ENCODE data around the gene ORM1. TPM values are rescaled to one million over a fixed set of nuclear protein-coding genes. Genes with fewer than 3 reads are reported as not detected.
A peak's percentile ranks its signal among the peaks of the same experiment; 100 is the strongest.

Gene ORM1
- total and polyA plus RNA-seq, 4 donors: 22.4 to 1,249 (median 184) TPM

- WGBS, 2 donors: 60 to 68% methylated on average over 8 of the region's 8 CpGs
- DNase-seq: no peak
- Histone ChIP-seq H3K9ac (ENCODE audit: insufficient read depth in 1 of 2, low read length in 2 of 2) (no peak overlapping the region), H3K4me3 (no peak overlapping the region), H3K27ac (ENCODE audit: low read depth in 1 of 2, low read length in 1 of 2) (no peak overlapping the region), H3K4me1 (ENCODE audit: control insufficient read depth in 5 of 5, insufficient read depth in 5 of 5, low read length in 5 of 5) (no peaks in the 10 kb centered on the region), H3K27me3 (ENCODE audit: control insufficient read depth in 3 of 3, insufficient read depth in 3 of 3, low read length in 2 of 3) (no peaks in the 10 kb centered on the region), H3K36me3 (ENCODE audit: control insufficient read depth in 4 of 4, insufficient read depth in 4 of 4, low read length in 4 of 4) (no peaks in the 10 kb centered on the region), H3K9me3 (ENCODE audit: control insufficient read depth in 4 of 4, insufficient read depth in 3 of 4, low read length in 3 of 4) (no peaks in the 10 kb centered on the region)
- no peak for TF ChIP-seq CTCF (IDR thresholded peaks at IDR 0.05; ENCODE audit: control extremely low read depth, extremely low read depth)
- ATAC-seq (ENCODE audit: insufficient read depth, low FRiP score): no peak
Measured at GRCh38 chr9:114315723-114316363, 7.1 kb upstream of the ORM1 start.

DNA sequence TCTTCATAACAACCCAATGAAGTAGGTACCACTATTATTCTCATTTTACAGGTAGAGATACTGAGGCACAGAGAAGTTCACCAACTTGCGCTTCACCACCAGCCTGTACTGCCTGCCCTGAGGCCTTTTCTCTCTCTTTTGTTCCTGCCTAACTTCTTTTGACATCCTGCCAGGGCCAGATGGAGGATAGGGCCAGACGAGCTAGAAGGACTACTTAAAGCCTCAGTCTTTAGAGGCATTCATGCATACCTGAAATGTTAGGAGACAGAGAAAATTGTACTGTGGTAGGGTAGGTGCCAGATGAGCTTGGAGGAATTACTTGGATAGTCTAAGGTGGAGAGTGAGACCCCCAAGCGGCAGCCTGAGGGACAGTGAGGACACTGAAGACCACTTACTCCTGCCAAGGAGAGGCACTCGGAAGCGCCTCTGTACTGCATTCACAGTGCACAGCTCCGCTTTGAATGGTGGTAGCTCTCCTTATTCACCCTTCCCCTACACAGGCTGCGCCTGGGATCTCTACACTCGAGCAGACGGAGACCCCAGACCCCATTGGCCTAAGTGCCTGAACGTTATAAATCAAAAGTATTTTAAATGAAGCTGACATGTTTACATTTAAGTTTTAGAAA, 6.2 kb upstream of the ORM1 start:
- Histone ChIP-seq H3K27me3 (ENCODE audit: control insufficient read depth in 3 of 3, insufficient read depth in 3 of 3, low read length in 2 of 3) (no peaks in the 10 kb centered on the region), H3K27ac (ENCODE audit: low read depth in 1 of 2, low read length in 1 of 2) (no peak overlapping the region), H3K4me1 (ENCODE audit: control insufficient read depth in 5 of 5, insufficient read depth in 5 of 5, low read length in 5 of 5) (no peaks in the 10 kb centered on the region), H3K4me3 (no peak overlapping the region), H3K9me3 (ENCODE audit: control insufficient read depth in 4 of 4, insufficient read depth in 3 of 4, low read length in 3 of 4) (no peaks in the 10 kb centered on the region), H3K9ac (ENCODE audit: insufficient read depth in 1 of 2, low read length in 2 of 2) (no peak overlapping the region), H3K36me3 (ENCODE audit: control insufficient read depth in 4 of 4, insufficient read depth in 4 of 4, low read length in 4 of 4) (no peaks in the 10 kb centered on the region)
- TF ChIP-seq CTCF (IDR thresholded peaks at IDR 0.05; ENCODE audit: control extremely low read depth, extremely low read depth): no peak
- no peak for ATAC-seq (ENCODE audit: insufficient read depth, low FRiP score)
- DNase-seq: peak in 2 of 3 donors; percentile 31 to 44
- 70 to 81% methylated on average over 10 of the region's 10 CpGs for WGBS, 2 donors

DNA sequence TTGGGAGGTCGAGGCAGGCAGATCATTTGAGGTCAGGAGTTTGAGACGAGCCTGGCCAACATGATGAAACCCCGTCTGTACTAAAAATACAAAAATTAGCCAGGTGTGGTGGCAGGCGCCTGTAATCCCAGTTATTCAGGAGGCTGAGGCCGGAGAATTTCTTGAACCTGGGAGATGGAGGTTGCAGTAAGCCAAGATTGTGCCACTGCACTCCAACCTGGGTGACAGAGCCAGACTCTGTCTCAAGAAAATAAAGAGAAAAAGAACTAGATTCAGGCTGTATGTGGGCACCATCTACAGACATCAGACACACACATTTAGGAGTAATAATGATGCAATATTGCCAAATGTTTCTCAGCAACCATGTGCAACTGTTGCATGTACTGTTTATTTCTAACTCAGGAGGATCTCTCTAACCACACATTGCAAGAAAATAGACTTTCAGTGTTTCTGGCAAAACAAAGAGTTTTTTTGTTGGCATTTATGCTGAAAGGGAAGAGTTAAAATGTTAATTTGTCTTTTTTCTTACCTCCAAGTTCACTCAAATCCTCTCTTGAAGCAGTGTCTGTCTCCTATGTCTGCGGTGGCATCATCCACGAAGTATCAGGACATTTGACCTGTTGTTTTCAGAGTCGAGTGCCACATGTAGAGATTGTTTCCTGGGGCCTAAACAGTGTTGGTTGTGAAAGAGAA, 5.1 kb upstream of the ORM1 start:
- no peak for ATAC-seq (ENCODE audit: insufficient read depth, low FRiP score)
- H3K9ac ChIP-seq (ENCODE audit: insufficient read depth in 1 of 2, low read length in 2 of 2): no peak overlapping the region

More for the DNA sequence above, 5.1 kb upstream of the ORM1 start:
- Histone ChIP-seq H3K36me3 (ENCODE audit: control insufficient read depth in 4 of 4, insufficient read depth in 4 of 4, low read length in 4 of 4) (no peaks in the 10 kb centered on the region), H3K4me1 (ENCODE audit: control insufficient read depth in 5 of 5, insufficient read depth in 5 of 5, low read length in 5 of 5) (peaks cover 0 to 7% (median 0%) of the 10 kb centered on the region in 5 donors), H3K27me3 (ENCODE audit: control insufficient read depth in 3 of 3, insufficient read depth in 3 of 3, low read length in 2 of 3) (no peaks in the 10 kb centered on the region), H3K27ac (ENCODE audit: low read depth in 1 of 2, low read length in 1 of 2) (no peak overlapping the region), H3K4me3 (no peak overlapping the region), H3K9me3 (ENCODE audit: control insufficient read depth in 4 of 4, insufficient read depth in 3 of 4, low read length in 3 of 4) (no peaks in the 10 kb centered on the region)
- TF ChIP-seq CTCF (IDR thresholded peaks at IDR 0.05; ENCODE audit: control extremely low read depth, extremely low read depth): no peak
- WGBS, 2 donors: 51 to 77% methylated on average over 8 of the region's 8 CpGs
- peak in 2 of 3 donors; percentile 53 to 65 for DNase-seq
